NCI-H2171 (cell line): ENCODE data around the gene PPP1R3G.

Experiments used
- DNase-seq: peaks from one replicate; lab custom pipeline; 2025; lab: John Stamatoyannopoulos, UW

The PPP1R3G gene

GRCh38 chr6:5094327-5094726 lies 9.2 kb downstream of the PPP1R3G start:
- DNase-seq = no peak

- DNase-seq = no peak
These were observed 10.1 kb downstream of the PPP1R3G start for GRCh38 chr6:5095236-5095635.

GRCh38 chr6:5096482-5096881 lies 11.3 kb downstream of the PPP1R3G start:
- no peak for DNase-seq

- DNase-seq = no peak
These were observed 13.5 kb downstream of the PPP1R3G start for GRCh38 chr6:5098501-5099270.

GRCh38 chr6:5099537-5099936 lies 14.4 kb downstream of the PPP1R3G start:
- DNase-seq = no peak

GRCh38 chr6:5100806-5101205 lies 15.7 kb downstream of the PPP1R3G start:
- DNase-seq = no peak

GRCh38 chr6:5102267-5102970 lies 17.3 kb downstream of the PPP1R3G start:
- no peak for DNase-seq

- DNase-seq = no peak
These were observed 18.1 kb downstream of the PPP1R3G start for GRCh38 chr6:5103250-5103649.

- no peak for DNase-seq
These were observed 19.5 kb downstream of the PPP1R3G start for GRCh38 chr6:5104667-5105066.

- no peak for DNase-seq
These were observed 20.0 kb downstream of the PPP1R3G start for GRCh38 chr6:5105146-5105545.

GRCh38 chr6:5107341-5107740 lies 22.2 kb downstream of the PPP1R3G start:
- DNase-seq = no peak

GRCh38 chr6:5108068-5108467 lies 22.9 kb downstream of the PPP1R3G start:
- no peak for DNase-seq

GRCh38 chr6:5108536-5109150 lies 23.5 kb downstream of the PPP1R3G start:
- DNase-seq = no peak

- no peak for DNase-seq
These were observed 24.3 kb downstream of the PPP1R3G start for GRCh38 chr6:5109436-5109835.

GRCh38 chr6:5110246-5110645 lies 25.1 kb downstream of the PPP1R3G start:
- DNase-seq = no peak

GRCh38 chr6:5111626-5112025 lies 26.5 kb downstream of the PPP1R3G start:
- DNase-seq = no peak

- no peak for DNase-seq
These were observed 27.1 kb downstream of the PPP1R3G start for GRCh38 chr6:5112066-5112799.

GRCh38 chr6:5113096-5113495 lies 28.0 kb downstream of the PPP1R3G start:
- no peak for DNase-seq

- DNase-seq = no peak
These were observed 30.0 kb downstream of the PPP1R3G start for GRCh38 chr6:5115168-5115567.

GRCh38 chr6:5116243-5116991 lies 31.3 kb downstream of the PPP1R3G start:
- no peak for DNase-seq

GRCh38 chr6:5119090-5119951 lies 34.2 kb downstream of the PPP1R3G start:
- no peak for DNase-seq
